ENCODE measurements around the gene CD300LG.

The CD300LG gene

GRCh38 chr17:43900183-43900857 lies 53.3 kb downstream of the CD300LG start:
- H3K9ac ChIP-seq (ENCODE audit: low read depth, low read length): peak overlapping the region; percentile 13; the same call in 1 of the 2 replicates
- H3K4me3 ChIP-seq (ENCODE audit: low read length): peak overlapping the region; percentile 64
- H3K27me3 ChIP-seq (ENCODE audit: insufficient read depth, low read length): peaks cover 10% of the 10 kb centered on the region
- H3K4me1 ChIP-seq (ENCODE audit: insufficient read depth, low read length): peaks cover 20% of the 10 kb centered on the region
- H3K36me3 ChIP-seq (ENCODE audit: insufficient read depth, low read length): no peaks in the 10 kb centered on the region
- no peaks in the 10 kb centered on the region for H3K9me3 ChIP-seq (ENCODE audit: insufficient read depth, low read depth, low read length)
- no peak overlapping the region for H3K27ac ChIP-seq (ENCODE audit: low read depth, low read length)
- WGBS: 6% methylated on average over 31 of the region's 31 CpGs

GRCh38 chr17:43900858-43901754 lies 54.1 kb downstream of the CD300LG start:
- Histone ChIP-seq H3K27me3 (ENCODE audit: insufficient read depth, low read length) (peaks cover 17% of the 10 kb centered on the region), H3K4me3 (ENCODE audit: low read length) (peak overlapping the region; percentile 64), H3K36me3 (ENCODE audit: insufficient read depth, low read length) (no peaks in the 10 kb centered on the region), H3K9ac (ENCODE audit: low read depth, low read length) (no peak overlapping the region), H3K27ac (ENCODE audit: low read depth, low read length) (no peak overlapping the region), H3K9me3 (ENCODE audit: insufficient read depth, low read depth, low read length) (no peaks in the 10 kb centered on the region), H3K4me1 (ENCODE audit: insufficient read depth, low read length) (peaks cover 24% of the 10 kb centered on the region)
- WGBS: 28% methylated on average over 9 of the region's 13 CpGs

DNA sequence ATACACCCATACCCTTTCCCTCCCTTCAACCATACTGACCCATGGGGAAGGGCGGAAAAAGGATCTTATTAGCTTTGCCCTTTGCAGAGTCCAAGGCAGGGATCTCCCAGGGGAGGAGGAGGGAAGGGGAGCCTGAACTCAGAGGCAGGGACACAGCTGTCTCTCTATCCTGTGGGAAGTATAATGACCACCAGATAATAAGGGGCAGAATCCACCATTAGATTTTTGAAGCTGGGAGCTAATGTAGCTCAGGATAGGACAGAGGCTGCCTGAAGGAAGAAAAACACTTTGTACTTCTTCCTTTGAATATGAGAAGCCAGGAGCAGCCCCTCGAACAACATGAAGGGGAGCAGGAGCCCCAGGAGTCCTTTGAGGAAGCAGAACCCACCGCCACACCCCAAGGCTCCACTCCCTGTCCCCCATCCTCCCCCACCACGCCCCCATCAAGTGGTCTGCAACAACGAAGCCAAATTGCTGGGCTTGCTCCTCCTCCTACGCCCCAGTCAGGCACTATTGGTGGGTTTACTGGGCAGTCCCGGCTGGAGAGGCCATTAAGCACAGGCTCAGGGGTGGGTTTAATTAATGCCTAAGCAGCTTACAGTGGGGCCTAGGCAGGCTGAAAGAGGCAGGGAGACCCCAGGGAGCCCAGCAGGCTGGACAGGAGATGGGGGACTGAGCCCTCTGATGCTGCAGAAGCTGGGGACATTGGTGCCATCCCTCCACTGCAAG lies 55.0 kb downstream of the CD300LG start:
- 65% methylated on average over 7 of the region's 7 CpGs for WGBS
- H3K27me3 ChIP-seq (ENCODE audit: insufficient read depth, low read length): peaks cover 21% of the 10 kb centered on the region

GRCh38 chr17:43905400-43905984 lies 58.5 kb downstream of the CD300LG start:
- Histone ChIP-seq H3K4me1 (ENCODE audit: insufficient read depth, low read length) (peaks cover 20% of the 10 kb centered on the region), H3K9ac (ENCODE audit: low read depth, low read length) (no peak overlapping the region), H3K4me3 (ENCODE audit: low read length) (peak overlapping the region; percentile 71), H3K27ac (ENCODE audit: low read depth, low read length) (no peak overlapping the region), H3K9me3 (ENCODE audit: insufficient read depth, low read depth, low read length) (no peaks in the 10 kb centered on the region), H3K36me3 (ENCODE audit: insufficient read depth, low read length) (no peaks in the 10 kb centered on the region), H3K27me3 (ENCODE audit: insufficient read depth, low read length) (peaks cover 33% of the 10 kb centered on the region)
- 29% methylated on average over 1 of the region's 3 CpGs for WGBS

More for the DNA sequence above, 55.0 kb downstream of the CD300LG start:
- H3K27ac ChIP-seq (ENCODE audit: low read depth, low read length): no peak overlapping the region
- H3K36me3 ChIP-seq (ENCODE audit: insufficient read depth, low read length): no peaks in the 10 kb centered on the region
- H3K9me3 ChIP-seq (ENCODE audit: insufficient read depth, low read depth, low read length): no peaks in the 10 kb centered on the region
- H3K4me1 ChIP-seq (ENCODE audit: insufficient read depth, low read length): peaks cover 24% of the 10 kb centered on the region
- no peak overlapping the region for H3K4me3 ChIP-seq (ENCODE audit: low read length)
- no peak overlapping the region for H3K9ac ChIP-seq (ENCODE audit: low read depth, low read length)

DNA sequence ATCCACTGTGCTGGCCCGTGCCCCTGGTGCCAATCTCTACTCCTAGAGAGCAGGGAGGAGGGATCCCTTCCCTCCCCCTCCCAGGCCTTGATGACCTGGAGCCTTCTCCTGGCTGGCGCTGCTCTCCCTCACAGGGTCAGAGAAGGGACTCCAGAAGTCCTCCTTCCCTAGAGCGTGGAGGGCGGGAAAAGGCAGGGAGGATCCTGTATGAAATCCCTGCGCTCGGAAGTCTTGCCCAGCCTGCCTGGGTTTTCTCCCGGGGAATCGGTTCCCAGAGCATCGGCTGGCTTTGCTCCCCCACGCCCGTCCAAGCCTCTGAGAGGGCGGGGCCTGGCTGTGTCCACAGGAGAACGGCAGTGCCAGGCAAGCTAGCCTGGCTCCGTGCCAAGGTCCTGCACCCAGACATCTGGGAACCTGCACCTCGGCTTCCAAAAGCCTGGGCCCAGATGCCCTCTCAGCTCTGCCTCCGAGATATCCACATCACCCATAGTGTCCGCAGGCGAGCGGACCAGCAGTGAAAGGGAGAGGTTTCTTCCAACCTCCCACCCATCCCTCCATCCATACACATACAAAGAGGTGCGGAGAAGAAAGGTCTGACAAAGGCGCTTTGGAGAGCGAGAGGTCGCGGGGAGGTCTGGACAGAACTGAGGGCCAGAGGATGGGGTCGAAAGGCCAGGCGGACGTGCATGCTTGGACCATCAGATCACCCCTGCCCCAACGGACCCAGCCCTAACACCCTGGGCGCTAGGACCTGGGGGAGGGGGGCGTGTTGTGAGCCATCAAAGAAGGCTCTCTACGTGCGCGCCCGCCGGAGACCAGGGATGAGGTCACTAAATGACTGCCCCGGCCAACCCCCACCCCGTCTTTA lies 59.2 kb downstream of the CD300LG start:
- Histone ChIP-seq H3K27ac (ENCODE audit: low read depth, low read length) (no peak overlapping the region), H3K4me3 (ENCODE audit: low read length) (peak overlapping the region; percentile 71), H3K4me1 (ENCODE audit: insufficient read depth, low read length) (peaks cover 15% of the 10 kb centered on the region), H3K27me3 (ENCODE audit: insufficient read depth, low read length) (peaks cover 30% of the 10 kb centered on the region), H3K9me3 (ENCODE audit: insufficient read depth, low read depth, low read length) (no peaks in the 10 kb centered on the region), H3K9ac (ENCODE audit: low read depth, low read length) (no peak overlapping the region), H3K36me3 (ENCODE audit: insufficient read depth, low read length) (no peaks in the 10 kb centered on the region)
- WGBS: under 1% methylated on average over 36 of the region's 37 CpGs

DNA sequence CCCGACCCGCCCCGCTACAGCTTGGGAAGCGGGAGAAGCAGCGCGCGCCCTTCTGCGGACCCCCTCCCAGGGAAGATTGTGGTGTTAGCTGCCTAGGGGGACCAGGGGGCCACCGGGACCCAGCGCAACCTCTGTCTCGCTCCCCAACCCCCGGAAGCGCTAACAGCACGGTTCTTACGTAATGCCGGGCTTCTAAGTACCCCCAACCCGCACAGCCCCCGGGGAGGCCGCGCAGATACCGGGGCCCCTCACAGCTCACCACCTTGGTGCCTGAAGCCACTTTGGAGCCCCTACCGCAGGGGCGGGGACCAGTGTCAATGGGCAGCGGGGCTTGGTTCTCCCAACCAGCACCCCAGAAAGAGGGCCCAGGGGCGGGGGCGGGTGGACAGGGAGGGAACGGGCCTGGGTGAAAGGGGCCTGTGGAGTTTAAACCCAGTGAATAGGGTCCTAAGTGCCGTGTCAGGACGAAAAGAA lies 60.0 kb downstream of the CD300LG start:
- peaks cover 9% of the 10 kb centered on the region for H3K4me1 ChIP-seq (ENCODE audit: insufficient read depth, low read length)
- no peak overlapping the region for H3K9ac ChIP-seq (ENCODE audit: low read depth, low read length)
- H3K27ac ChIP-seq (ENCODE audit: low read depth, low read length): no peak overlapping the region
- H3K36me3 ChIP-seq (ENCODE audit: insufficient read depth, low read length): no peaks in the 10 kb centered on the region
- WGBS: under 1% methylated on average over 29 of the region's 29 CpGs
- peak overlapping the region; percentile 71 for H3K4me3 ChIP-seq (ENCODE audit: low read length)
- H3K27me3 ChIP-seq (ENCODE audit: insufficient read depth, low read length): peaks cover 29% of the 10 kb centered on the region
- H3K9me3 ChIP-seq (ENCODE audit: insufficient read depth, low read depth, low read length): no peaks in the 10 kb centered on the region

GRCh38 chr17:43907425-43907981 lies 60.5 kb downstream of the CD300LG start, which contains the start of gene MPP2:
TSS of gene MPP2 (minus strand) at chr17:43907536. CDS start at chr17:43904460, 3,076 bp downstream.
- Histone ChIP-seq H3K27ac (ENCODE audit: low read depth, low read length) (peak within 1 kb of the TSS; percentile 47; the same call in 1 of the 2 replicates), H3K4me3 (ENCODE audit: low read length) (peak within 1 kb of the TSS; percentile 71), H3K4me1 (ENCODE audit: insufficient read depth, low read length) (peaks cover 9% of the 10 kb centered on the region), H3K9ac (ENCODE audit: low read depth, low read length) (0 out of 2 replicates have a peak within 1 kb of the TSS, but pooled peaks have one; percentile 40), H3K27me3 (ENCODE audit: insufficient read depth, low read length) (peaks cover 29% of the 10 kb centered on the region), H3K36me3 (ENCODE audit: insufficient read depth, low read length) (no peaks in the 10 kb centered on the region), H3K9me3 (ENCODE audit: insufficient read depth, low read depth, low read length) (no peaks in the 10 kb centered on the region)
- WGBS: under 1% methylated on average over 36 of the region's 36 CpGs

DNA sequence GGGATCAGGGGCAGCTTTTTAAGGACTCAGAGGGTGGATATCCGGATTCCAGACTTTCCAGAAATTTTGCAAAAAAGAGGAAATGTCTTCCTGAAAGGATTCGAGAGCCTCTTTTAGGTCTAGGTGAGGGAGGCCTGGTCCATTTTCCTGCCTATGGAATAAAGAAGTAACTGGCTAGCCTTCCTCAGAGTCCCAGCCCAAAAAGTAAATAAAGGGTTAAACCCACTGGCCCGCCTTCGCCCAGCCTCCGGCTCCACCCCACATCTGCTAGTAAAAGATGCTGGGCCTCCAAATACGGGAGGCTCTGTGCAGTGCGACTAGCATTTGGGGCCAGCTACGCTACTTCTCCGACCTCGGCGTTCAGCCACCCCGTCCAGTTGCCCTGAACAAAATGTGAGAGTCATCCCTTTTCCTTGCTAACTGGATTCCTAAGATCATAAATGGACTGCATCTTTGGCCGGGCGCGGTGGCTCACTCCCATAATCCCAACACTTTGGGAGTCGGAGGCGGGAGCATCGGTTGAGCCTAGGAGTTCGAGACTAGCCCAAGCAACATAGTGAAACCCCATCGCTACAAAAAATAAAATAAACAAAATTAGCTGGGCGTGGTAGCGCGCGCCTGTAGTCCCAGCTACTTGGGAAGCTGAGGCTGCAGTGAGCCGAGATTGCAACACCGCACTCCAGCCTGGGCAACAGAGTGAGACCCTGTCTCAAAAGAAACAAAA lies 61.2 kb downstream of the CD300LG start:
- no peaks in the 10 kb centered on the region for H3K36me3 ChIP-seq (ENCODE audit: insufficient read depth, low read length)
- peaks cover 29% of the 10 kb centered on the region for H3K27me3 ChIP-seq (ENCODE audit: insufficient read depth, low read length)
- no peak overlapping the region for H3K27ac ChIP-seq (ENCODE audit: low read depth, low read length)
- 15% methylated on average over 26 of the region's 26 CpGs for WGBS
- H3K9me3 ChIP-seq (ENCODE audit: insufficient read depth, low read depth, low read length): no peaks in the 10 kb centered on the region
- H3K9ac ChIP-seq (ENCODE audit: low read depth, low read length): no peak overlapping the region
- peaks cover 9% of the 10 kb centered on the region for H3K4me1 ChIP-seq (ENCODE audit: insufficient read depth, low read length)
- peak overlapping the region; percentile 71 for H3K4me3 ChIP-seq (ENCODE audit: low read length)

DNA sequence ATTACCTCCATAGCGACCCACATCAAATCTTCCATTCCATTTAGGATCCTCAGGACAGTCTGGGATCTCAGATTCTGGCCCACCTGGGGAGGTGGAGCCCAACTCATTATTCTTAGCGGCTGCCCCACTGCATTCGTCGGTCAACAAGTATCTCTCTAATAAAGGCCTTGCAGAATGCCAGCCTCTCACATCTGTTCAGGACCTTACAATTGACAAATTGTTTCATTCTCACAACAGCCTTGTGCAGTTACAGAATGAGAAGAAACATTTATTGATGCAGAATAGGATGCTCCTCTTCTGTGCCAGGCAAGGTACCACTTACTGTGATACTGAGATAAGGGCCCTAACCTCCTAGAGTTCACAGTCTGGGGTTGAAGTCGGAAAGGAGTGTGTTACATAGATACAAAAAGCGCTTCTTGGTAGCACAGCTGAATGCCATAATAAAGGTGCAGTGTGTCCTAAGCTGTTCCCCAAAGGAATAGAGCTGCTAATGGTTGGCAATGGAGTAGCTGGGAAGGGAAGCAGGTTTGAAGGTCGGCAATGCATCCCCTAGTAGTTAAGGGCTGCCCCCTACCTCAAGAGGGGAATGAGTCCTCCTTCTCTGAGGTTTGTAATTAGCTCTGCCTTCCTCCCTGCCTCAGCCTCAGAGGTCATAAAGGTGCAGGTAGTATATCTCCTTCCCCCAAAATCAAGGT lies 62.7 kb downstream of the CD300LG start:
- no peak overlapping the region for H3K27ac ChIP-seq (ENCODE audit: low read depth, low read length)
- no peak overlapping the region for H3K4me3 ChIP-seq (ENCODE audit: low read length)
- 71% methylated on average over 7 of the region's 7 CpGs for WGBS
- H3K36me3 ChIP-seq (ENCODE audit: insufficient read depth, low read length): no peaks in the 10 kb centered on the region
- no peak overlapping the region for H3K9ac ChIP-seq (ENCODE audit: low read depth, low read length)
- H3K9me3 ChIP-seq (ENCODE audit: insufficient read depth, low read depth, low read length): no peaks in the 10 kb centered on the region
- peaks cover 9% of the 10 kb centered on the region for H3K4me1 ChIP-seq (ENCODE audit: insufficient read depth, low read length)
- H3K27me3 ChIP-seq (ENCODE audit: insufficient read depth, low read length): peaks cover 26% of the 10 kb centered on the region

All from HUES64 (cell line).